Dermis microvascular lymphatic vessel endothelial cell (primary cell): ENCODE results near the gene SEC61A2. TPM values are rescaled to one million over a fixed set of nuclear protein-coding genes. Genes with fewer than 3 reads are reported as not detected.
A peak's percentile ranks its signal among the peaks of the same experiment; 100 is the strongest.
"Not testable (repeated sequence)": the region's sequence is repeated elsewhere in the genome, so short reads cannot be mapped to it uniquely, and the experiment has no call there.

Experiments
- DNase-seq, 2 donors: peaks; one replicate each; pipeline versions ENCODE4 v3.0.0 to v3.0.0-alpha.2; 2010; ENCODE audit warnings: low read depth in 2 of 2
- total RNA-seq: library from RNA; depleted of rRNA; stranded (reverse); fragments of >200 nt; gene quantifications from 2 replicates; pipeline ENCODE4 v1.2.1, GENCODE V29; 2014

SEC61A2 gene
- total RNA-seq: 3.5 and 6.4 TPM in 2 replicates

DNA sequence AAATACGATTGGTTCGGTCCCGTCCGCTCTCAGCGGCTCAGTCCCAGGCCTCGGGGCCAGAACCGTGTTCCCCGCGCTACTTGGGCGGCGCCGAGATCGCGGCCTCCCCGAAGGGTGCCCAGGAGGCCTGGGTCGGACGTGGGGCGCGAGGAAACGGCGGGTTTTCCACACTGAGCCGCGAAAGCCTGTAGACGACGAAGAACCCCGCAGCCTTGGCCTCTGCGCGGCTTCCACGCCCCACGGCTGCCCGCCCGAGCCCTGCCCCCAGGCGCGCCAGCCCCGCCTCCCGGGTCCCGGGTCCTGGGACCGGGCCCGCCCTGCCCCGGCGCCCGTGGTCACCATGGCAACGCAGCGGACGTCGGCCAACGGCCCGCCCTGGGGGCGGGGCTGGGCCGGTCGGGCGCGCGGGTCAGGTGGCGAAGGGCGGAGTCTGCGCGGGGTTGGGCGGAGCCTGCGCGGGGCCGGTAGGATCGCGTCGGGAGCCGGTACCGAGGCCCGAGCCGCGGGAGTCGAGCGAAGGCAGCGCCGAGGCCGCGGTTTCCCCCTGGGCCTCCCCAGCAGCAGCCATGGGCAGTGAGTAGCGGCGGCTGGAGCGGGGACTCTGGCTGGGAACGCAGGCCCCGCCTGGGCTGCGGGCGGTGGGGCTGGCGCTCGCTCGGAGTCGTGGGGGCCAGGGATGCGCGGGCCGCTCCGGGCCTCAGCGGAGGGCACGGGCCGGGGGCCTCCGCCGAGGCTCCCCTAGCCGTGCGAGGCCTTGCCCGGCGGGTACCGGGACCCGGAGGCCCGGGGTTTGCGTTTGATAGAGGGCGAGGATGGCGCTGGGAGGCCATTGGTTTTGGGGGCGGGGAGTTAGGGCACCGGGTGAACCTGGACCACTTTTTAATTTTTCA is at the start of gene SEC61A2:
Gene SEC61A2, plus strand, starts transcription at position 456 of the 890 bp plus-strand sequence. Its CDS starts 111 bp downstream, at position 567.
- peak; percentile 73 to 92 for DNase-seq

DNA sequence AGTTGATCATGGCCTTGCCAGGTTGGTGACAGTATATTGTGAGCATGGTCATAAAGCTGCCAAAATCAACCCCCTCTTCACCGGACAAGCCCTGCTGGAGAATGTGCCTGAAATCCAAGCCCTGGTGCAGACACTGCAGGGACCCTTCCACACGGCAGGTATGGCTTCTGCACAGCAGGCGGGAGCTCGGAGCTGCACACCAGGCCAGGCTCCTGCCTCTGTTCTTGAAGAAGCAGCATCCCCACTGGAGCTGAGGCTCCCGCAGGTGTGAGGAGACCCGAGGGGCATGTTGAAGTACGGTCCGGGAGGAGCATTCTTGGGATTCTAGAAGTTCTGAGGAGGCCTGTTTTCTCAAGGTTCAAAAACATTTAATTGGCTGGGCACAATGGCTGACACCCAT is 48.0 kb upstream of the SEC61A2 start:
- no peak for DNase-seq

DNA sequence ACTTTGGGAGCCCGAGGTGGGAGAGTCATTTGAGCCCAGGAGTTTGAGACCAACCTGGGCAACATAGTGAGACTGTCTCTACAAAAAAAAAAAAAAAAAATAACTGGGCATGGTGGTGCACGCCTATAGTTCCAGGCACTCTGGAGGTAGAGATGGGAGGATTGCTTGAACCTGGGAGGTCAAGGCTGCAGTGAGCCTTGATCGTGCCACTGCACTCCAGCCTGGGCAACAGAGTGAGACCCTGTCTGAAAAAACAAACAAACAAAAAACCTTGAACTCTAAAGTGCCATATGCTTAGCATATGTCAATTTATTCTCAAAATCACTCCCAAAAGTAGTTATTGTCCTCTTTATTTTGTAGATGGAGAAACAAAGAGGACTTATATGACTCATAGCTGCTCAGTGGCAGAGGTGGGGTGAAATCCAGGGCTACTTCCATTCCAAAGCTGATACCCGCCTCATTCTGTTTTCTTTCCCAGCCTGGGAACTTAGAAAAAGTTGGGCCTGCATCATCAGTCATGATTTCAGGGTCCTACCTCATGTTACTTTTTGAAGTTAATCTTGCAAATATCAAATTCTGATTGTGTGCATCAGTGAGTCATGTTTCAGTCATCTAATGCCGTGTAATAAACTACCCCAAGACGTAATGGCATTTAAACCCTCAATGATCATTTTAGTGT is 47.5 kb upstream of the SEC61A2 start:
- peak in 1 of 2 donors; percentile 11 for DNase-seq

DNA sequence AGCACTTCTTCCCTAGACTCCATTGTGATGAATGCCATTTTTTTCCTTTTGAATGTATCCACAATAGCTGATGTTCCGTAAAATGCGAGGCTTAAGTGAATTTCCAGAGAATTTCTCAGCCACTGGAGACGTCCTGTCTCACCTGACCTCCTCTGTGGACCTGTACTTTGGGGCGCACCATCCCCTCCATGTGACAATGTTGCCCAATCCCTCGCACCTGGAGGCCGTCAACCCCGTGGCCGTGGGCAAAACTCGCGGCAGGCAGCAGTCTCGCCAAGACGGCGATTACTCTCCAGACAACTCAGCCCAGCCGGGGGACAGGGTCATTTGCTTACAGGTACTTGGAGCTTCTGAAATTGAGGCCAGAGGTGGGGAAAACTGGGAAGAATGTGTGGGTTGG is 40.6 kb upstream of the SEC61A2 start:
- no peak for DNase-seq

DNA sequence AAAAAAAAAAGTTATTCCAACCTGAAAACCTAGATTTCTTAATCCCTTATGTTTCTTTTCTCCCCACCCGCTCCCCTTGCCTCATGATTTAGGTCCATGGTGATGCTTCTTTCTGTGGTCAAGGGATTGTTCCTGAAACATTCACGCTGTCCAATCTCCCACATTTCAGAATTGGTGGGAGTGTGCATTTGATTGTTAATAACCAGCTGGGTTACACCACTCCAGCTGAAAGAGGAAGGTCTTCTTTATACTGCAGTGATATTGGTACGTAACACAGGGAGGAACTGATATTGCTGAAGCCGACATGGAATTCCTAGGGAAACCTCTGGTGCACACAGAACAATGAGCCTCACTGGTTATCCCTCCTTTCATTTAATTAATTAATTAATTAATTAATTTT is 38.1 kb upstream of the SEC61A2 start:
- no peak for DNase-seq

DNA sequence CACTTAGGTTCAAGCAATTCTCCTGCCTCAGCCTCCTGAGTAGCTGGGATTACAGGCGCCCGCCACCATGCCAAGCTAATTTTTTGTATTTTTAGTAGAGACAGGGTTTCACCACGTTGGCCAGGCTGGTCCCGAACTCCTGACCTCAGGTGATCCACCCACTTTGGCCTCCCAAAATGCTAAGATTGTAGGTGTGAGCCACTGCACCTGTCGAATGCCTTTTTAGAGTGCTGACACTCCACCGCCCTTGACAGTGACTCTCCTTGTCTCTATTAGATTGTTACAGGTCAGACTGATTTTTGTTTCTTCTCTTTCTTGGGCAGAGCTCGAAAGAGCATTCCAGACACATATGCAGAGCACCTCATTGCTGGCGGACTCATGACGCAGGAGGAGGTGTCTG is 32.1 kb upstream of the SEC61A2 start:
- not testable (repeated sequence) for DNase-seq

DNA sequence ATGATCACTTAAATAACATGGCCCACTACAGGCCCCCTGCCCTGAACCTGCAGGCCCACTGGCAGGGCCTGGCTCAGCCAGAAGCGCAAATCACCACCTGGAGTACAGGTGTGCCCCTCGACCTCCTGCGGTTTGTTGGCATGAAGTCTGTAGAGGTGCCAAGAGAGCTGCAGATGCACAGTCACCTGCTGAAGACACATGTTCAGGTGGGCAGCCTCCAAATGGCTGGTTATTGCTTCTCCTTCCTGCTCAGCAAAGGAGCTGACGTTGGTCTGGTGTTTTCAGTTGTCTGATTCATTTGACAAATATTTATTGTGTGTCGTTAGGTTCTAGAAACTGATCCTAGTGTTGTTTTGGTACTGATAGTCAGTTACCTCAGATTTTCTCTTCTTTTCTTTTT is 31.7 kb upstream of the SEC61A2 start:
- no peak for DNase-seq

DNA sequence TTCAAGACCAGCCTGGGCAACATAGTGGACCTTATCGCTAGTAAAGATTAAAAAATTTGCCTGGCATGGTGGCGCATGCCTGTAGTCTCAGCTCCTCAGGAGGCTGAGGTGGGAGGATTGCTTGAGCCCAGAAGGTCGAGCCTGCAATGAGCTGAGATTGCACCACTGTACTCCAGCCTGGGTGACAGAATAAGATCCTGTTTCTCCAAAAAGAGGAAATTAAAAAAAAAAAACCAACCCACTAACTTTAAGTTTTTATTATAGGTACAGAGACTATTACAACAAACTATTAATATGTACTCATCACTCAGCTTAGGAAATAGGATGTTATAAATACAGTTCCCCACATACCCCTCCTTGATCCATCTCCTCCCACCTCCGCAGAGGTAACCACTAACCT is 30.5 kb upstream of the SEC61A2 start:
- DNase-seq: no peak

DNA sequence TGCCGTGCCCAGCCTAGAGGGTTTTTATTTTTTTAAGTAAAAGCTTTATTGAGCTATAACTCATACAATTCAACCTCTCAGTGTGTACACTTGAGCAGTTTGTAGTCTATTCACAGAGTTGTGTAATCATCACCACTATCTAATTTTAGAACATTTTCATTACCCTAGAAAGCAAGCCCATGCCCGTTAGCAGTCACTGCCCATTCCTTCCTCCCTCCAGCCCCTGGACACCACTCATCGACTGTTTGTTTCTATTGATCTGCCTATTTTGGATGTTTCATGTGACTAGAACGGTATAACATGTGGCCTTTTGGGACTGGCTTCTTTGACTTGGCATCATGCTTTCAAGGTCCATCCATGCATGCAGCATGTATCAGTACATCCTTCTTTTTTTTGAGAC is 25.7 kb upstream of the SEC61A2 start:
- no peak for DNase-seq

DNA sequence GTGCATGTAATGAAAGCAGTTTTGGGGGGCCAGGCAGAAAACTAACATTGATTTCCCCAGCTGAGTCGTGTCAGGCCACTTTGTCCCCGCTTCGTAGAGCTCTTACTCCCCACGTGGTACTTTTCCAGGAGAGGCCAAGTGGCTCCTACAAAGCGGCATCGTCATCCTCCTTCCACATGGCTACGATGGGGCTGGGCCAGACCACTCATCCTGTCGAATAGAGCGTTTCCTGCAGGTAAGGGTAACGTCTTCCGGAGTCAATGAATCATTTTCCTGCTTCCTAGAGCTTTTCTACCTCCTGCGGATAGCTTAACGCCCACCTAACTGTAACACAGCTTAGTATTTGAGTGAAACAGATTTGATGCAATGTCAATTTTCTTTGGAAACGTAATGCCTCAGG is 21.7 kb upstream of the SEC61A2 start:
- peak; percentile 66 to 76 for DNase-seq

DNA sequence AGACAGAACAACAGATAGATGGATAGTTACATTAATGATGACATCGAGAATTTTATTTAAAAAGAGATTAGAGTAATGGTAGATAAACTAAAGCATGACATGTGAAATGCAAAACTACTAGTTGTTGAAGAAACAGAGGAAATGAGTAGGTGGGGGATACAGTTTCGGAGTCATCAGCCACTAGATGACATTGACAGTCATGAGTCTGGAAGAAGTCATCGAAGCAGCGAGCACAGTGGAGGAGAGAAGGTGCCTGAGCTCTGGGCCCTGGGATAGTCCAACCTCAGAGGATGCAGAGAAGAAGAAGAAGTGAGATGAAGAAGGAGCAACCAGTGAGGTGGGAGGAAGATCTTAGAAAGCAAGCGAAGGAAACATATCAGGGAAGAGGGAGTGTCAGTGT is 20.2 kb upstream of the SEC61A2 start:
- no peak for DNase-seq

DNA sequence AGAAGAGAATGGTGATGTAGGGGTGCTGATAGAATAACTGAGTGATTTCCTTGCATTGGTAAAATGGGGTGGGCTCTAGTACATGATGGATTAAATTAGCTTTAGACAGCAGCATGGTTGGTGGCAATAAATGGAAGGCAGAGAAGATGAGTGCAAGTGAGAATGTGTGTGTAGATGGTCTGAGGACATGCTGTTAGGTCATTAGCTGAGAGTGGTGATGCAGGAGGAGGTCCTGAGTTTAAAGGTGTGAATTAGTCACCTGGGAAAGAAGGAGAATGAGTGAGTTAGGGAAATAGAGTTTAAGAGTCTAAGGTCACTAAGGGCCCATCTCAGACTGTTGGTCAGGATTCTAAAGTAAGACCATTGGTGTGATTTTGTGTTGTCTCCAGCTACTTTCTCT is 17.9 kb upstream of the SEC61A2 start:
- no peak for DNase-seq

DNA sequence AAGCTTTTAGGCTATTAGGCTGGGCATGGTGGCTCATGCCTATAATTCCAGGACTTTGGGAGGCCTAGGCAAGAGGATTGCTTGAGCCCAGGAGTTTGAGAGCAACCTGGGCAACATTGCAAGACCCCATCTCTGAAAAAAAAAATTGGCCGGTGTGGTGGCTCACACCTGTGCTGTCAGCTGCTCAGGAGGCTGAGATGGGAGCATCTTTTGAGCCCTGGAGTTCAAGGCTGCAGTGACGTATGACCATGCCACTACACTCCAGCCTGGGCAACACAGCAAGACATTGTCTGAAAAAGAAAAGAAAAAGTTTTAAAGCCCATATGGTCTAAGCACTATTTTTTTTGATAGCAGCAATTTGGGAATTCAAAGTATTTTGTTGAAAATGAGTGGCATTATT is 15.8 kb upstream of the SEC61A2 start:
- DNase-seq: no peak

DNA sequence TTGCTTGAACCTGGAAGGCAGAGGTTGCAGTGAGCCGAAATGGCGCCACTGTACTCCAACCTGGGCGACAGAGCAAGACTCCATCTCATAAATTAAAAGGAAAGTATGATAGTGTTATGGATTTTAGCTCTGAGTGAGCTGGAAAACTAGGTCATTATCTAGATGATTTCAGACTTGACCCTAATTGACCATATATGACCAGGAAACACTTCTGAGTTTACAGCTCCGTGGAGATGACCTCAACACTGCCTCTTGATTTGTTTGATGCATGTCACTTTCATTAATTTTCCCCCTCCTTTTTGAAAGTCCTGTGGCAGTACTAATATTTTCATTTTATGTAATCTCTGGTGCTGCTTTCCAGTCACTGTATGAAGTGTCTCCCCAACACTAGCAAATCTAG is 7.8 kb upstream of the SEC61A2 start:
- no peak for DNase-seq

DNA sequence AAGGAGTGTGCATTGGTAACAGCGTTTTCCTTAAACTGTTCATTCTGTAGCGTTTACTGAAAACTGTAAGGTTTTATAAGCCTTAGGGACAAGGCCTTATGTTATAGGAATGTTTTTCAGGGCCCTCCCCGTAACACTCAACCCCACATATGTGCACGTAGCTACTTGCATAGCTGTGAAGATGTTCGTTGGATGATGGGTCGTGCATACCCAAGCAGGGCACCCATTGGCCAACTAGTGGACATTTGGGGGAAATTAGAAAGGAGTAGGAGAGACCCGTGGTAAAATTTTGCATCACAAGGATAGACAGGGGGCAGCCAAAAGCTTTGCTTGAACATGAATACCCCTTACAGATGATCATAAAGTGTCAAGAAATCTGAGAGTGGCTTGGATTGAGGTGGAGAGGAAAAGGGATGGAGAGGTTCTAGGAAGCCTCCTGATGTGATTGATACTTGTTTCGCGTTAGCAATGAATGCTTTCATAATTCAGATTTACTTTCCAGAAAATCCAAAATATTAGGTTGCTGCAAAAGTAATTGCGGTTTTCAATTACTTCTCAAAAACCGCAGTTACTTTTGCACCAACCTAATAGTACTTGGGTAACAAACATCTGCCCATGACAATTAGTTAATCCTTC is 878 bp downstream of the SEC61A2 start:
- peak; percentile 36 to 70 for DNase-seq

DNA sequence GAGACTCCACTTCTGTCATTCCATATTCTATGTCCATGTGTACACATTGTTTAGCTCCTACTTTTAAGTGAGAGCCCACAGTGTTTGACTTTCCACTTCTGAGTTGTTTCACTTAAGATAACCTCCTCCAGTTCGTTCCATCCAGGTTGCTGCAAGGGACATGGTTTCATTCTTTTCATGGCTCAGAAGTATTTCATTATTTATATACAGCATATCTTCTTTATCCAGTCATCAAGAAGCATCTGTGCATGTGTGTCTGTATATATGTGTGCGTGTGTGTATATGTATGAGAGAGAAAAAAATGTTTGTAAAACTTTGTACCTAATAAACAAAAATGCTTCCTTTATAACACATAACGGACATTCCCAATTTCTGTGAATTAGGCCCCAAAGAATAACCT is 6.2 kb downstream of the SEC61A2 start:
- DNase-seq: no peak

DNA sequence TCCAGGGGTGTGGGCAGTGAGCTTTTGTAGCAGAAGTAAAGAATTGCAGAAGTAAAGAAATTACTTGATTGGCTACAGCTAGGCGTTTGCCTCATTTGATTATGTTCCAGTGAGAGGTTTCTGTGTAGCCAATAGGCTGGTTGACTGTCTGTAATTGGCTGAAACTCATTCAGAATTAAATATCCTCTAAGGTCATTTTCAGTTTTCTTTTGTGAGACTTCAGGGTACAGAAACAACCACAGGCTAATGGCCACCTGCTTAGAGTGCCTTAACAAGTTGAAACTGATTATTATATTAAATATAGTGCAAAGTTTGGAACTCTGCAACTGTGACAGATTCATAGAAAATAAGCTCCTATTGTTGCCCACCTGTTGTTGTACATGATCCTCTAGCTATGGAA is 10.6 kb downstream of the SEC61A2 start:
- DNase-seq: no peak

DNA sequence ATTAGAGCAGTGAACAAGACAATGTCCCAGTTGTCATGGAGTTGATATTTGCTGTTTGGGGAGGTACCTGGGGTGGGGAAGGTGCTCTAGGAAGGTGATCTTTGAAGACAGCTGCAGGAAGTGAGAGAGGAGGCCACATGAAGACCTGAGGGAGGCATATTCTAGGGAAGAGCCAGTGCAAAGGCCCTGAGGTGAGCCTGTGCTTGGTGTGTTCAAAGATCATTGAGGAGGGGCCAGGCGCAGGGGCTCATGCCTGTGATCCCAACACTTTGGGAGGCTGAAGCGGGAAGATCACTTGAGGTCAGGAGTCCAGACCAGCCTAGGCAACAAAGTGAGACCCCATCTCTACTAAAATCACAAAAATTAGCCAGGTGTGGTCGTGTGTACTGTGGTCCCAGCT is 15.1 kb downstream of the SEC61A2 start:
- DNase-seq: no peak

DNA sequence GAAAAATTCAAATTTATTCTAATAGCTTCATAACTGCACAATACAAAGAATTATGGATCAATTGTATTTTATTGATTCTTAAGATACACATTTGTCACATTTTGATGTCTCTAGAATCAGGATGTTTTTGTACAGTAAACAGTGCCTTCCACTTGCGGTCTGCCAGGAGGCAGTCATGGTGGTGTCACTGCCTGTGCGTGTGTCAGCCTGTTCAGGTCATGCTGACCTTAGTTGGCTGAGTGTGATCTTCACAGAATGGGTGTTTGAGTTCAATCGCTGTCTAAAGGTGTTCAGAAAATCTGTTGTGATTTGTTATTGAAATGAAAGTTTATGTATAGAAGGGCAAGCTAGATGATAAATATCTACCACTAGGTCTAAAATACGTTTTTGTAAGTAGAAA is 20.7 kb downstream of the SEC61A2 start:
- DNase-seq: no peak

DNA sequence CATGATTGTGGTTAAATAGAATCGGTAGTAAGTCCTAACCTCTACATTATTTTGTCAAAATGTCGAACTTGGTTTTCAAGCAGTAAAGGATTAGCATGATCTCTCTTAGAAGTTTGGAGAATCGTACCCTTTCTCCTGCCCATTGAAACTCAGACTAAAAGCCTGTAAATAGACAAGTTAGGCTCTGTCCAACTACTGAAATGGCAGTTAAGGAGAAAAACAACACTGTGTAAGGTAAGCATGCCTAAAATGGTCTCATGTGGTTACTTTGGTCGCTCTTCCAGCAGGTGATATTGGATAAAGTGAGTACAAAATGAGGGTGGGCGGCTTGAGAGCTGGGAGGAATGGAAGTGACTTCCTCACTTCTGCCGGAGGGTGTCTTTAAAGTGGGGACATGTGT is 25.0 kb downstream of the SEC61A2 start:
- no peak for DNase-seq

DNA sequence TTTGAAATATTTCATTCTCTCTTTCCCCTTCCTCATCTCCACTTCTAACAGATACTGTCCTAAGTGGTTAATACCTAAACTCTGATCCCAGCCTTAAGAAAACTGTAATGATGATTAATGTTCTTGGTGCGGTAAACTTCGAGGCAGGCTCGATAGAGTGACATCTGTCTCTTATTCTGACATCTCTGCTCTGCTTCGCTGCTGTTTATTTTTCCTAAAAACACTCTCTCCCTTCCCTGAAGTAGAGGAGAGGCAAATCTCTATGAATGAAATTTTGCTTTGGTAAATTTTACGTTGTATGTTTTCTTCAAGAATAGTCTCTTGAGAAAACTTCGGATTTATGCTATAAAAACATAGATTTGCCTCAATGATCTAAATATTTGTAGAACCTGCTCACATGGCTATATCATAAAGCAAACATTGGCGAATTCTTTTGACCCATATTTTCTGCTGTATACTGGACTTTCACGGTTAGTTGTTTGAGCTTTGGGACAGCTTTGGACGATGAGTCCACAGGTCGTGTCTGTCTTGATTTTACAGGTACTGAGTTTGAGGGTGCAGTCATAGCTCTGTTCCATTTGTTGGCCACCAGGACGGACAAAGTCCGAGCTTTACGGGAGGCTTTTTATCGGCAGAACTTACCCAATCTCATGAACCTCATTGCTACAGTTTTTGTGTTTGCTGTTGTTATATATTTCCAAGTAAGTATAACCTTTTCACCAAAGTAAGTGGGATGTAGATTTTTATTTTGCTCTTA is 27.1 kb downstream of the SEC61A2 start:
- no peak for DNase-seq

DNA sequence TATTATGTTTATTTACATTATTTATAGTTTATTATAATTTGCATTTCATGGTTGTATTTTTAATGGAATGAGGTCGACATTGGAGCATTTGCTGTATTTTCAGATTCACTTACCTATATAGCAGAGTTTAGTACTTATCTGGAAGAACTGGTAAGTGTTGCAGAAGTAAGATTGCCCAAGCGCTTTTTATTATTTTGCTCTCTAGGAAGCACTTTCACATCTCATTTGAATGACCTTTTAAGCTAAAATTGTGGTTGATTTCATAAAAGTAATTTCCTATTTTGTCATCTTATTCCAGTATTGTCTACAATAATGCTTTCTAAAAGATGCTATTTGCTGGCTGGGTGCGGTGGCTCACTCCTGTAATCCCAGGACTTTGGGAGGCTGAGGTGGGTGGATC is 28.6 kb downstream of the SEC61A2 start:
- DNase-seq: no peak
